HG03558 (cell line): ENCODE results near the gene IQGAP3.
"Not testable (repeated sequence)": the region's sequence is repeated elsewhere in the genome, so short reads cannot be mapped to it uniquely, and the experiment has no call there.

Experiments used
- ATAC-seq: cut with Tn5 transposase; IDR thresholded peaks from one replicate; pipeline ENCODE4 v1.9.1; 2021; ENCODE audit warnings: moderate number of reproducible peaks; ENCODE audit not compliant: unreplicated experiment; ENCODE audit errors: extremely low read depth

The IQGAP3 gene, protein sequence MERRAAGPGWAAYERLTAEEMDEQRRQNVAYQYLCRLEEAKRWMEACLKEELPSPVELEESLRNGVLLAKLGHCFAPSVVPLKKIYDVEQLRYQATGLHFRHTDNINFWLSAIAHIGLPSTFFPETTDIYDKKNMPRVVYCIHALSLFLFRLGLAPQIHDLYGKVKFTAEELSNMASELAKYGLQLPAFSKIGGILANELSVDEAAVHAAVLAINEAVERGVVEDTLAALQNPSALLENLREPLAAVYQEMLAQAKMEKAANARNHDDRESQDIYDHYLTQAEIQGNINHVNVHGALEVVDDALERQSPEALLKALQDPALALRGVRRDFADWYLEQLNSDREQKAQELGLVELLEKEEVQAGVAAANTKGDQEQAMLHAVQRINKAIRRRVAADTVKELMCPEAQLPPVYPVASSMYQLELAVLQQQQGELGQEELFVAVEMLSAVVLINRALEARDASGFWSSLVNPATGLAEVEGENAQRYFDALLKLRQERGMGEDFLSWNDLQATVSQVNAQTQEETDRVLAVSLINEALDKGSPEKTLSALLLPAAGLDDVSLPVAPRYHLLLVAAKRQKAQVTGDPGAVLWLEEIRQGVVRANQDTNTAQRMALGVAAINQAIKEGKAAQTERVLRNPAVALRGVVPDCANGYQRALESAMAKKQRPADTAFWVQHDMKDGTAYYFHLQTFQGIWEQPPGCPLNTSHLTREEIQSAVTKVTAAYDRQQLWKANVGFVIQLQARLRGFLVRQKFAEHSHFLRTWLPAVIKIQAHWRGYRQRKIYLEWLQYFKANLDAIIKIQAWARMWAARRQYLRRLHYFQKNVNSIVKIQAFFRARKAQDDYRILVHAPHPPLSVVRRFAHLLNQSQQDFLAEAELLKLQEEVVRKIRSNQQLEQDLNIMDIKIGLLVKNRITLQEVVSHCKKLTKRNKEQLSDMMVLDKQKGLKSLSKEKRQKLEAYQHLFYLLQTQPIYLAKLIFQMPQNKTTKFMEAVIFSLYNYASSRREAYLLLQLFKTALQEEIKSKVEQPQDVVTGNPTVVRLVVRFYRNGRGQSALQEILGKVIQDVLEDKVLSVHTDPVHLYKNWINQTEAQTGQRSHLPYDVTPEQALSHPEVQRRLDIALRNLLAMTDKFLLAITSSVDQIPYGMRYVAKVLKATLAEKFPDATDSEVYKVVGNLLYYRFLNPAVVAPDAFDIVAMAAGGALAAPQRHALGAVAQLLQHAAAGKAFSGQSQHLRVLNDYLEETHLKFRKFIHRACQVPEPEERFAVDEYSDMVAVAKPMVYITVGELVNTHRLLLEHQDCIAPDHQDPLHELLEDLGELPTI (N-terminal part only)

GRCh38 chr1:156571919-156572662 lies at the start of gene IQGAP3:
Gene IQGAP3, minus strand, starts transcription at chr1:156572565. Its CDS starts 36 bp downstream, at chr1:156572529.
- ATAC-seq = no peak

DNA sequence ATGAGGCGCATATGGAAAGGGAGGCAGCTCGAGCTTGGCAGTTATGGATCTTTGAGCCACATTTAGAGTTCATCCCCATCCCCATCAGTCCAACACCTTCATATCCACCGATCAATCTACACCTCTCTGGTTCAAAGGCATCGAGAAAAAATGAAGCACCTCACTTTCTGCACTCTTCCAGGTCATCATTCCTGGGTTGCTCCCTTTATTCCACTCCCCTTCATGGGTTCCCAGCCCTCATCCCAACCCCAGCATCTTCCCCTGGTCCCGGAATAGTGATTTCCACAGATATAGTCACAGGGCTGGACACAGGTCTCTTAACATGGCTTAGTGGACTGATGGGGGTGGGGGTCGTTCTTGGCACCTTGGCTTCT lies 47.2 kb upstream of the IQGAP3 start:
- no peak for ATAC-seq

DNA sequence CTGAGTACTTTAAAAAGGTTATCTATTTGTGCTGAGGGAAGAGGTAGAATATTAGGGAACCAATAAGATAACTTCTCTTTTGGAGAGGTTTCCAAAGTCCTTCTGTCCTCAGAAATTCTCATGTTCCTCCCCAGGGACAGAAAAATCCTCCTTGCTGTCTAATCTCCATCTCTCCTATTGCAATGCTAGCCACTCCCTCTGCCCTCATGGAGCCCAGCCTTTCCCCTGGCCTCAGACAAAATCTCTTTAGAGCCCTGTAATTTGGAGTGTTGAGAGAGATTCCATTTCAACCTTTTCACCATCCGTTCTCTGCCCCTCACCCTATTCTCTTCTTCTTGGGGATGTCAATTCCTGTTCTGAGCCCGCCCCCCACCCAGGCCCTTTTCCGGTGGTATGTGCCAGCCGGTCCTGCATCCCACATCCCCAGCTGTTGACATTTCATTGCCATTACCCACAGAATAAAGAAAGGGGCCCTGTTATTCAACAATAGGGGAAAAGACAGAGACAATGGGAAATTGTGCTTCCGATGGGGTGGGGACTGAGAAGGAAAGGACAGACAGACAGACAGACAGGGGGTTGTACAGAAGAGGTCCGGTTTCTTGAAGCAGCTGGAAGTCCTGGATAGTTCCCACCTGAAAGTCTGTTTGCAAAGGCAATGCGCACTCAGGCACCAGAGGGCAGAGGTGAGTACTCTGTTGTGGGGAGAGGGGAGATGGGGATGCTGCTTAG lies 46.7 kb upstream of the IQGAP3 start, which contains the start of gene HAPLN2:
HAPLN2 (plus strand) TSS at position 563 of the 729 bp plus-strand sequence. CDS start 4,076 bp downstream, outside the sequence.
- no peak for ATAC-seq

- ATAC-seq = no peak
These were observed 44.1 kb upstream of the IQGAP3 start for GRCh38 chr1:156616463-156616862.

- no peak for ATAC-seq
These were observed 43.6 kb upstream of the IQGAP3 start for GRCh38 chr1:156615946-156616345.

DNA sequence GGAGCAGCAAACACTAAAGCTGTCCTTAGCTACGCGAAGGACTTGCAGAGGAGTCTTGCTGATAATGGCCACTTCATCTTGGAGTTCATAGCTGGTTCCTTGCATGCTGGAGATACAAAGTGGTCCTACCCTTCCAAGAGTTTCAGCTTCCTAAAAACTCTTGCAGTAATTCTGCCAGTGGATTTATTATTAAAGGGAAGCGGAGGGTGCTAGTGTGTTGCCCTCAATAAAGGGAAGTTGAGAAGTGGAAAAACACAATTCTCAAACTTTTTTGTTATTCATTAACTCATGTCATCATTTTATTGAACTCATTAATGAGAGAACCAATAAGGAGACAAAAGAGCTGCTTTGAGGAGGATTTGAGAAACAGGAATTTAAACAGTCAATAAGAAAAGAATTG lies 40.3 kb upstream of the IQGAP3 start:
- ATAC-seq = no peak

GRCh38 chr1:156610072-156610471 lies 37.7 kb upstream of the IQGAP3 start:
- not testable (repeated sequence) for ATAC-seq

GRCh38 chr1:156608981-156609380 lies 36.6 kb upstream of the IQGAP3 start:
- ATAC-seq = no peak

DNA sequence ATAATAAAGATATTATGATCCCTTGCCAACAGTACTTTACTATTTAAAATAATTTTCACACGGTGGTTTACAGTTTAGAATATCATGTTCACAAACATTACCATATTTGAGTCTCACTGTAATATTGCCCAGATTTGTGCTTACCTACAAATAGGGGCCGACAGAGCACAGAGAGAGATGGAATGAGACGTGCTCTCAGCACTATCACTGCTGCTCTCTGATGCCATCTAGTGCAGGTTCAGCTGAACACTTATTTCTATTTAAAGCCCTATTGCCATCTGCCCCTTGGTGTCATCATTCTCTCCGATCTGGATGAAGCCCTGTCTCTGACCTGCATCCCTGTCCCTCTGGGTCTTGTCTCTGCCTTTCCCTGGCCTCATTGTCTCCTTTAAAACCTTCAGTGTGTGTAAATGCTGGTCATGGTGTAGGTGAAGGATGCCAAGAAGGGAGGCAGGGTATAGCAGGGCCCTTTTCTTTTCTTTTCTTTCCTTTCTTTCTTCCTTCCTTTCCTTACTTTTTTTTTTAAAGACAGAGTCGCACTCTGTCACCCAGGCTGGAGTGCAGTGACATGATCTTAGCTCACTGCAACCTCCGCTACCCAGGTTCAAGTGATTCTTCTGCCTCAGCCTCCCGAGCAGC lies 35.8 kb upstream of the IQGAP3 start:
- no peak for ATAC-seq

- ATAC-seq = not testable (repeated sequence)
These were observed 35.0 kb upstream of the IQGAP3 start for GRCh38 chr1:156607344-156607743.

DNA sequence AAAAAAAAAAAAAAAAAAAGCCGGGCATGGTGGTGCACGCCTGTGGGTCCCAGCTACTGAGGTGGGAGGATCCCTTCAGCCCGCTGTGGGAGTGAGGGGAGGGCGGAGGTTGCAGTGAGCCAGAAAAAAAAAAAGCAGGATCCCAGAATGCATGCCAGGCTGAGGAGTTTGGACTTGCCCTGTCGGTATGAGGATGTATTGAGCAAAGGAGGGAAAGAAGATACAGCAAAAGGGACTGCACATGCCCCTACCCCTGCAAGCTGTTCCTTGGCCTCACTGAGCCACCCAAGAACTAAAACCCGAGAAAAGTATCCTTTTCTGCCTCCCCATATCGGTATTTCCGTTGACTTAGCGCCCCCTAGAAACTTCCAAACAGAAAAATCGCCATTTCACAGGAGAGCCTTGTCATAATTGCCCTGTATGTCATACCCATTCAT lies 30.2 kb upstream of the IQGAP3 start:
- no peak for ATAC-seq

DNA sequence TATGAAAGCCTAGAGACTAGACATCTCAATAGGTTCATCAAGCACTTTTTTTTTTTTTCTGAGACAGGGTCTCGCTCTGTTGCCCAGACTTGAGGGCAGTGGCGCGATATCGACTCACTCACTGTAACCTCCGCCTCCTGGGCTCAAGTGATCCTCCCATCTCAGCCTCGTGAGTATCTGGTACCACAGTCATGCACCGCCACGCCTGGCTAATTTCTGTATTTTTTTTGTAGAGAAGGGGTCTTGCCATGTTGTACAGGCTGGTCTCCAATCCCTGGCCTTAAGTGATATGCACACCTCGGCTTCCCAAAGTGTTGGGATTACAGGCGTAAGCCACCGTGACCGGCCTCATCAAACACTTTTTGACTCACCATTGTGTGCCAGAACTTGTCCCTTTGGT lies 29.5 kb upstream of the IQGAP3 start:
- ATAC-seq = no peak

GRCh38 chr1:156601122-156601830 lies 28.9 kb upstream of the IQGAP3 start, which contains the start of gene GPATCH4:
Gene GPATCH4, minus strand, starts transcription at chr1:156601479.
- ATAC-seq = no peak

GRCh38 chr1:156600733-156601121 lies 28.4 kb upstream of the IQGAP3 start:
- no peak for ATAC-seq

- no peak for ATAC-seq
These were observed 27.4 kb upstream of the IQGAP3 start for GRCh38 chr1:156599811-156600210.

- ATAC-seq = no peak
These were observed 26.5 kb upstream of the IQGAP3 start for GRCh38 chr1:156598731-156599432.

DNA sequence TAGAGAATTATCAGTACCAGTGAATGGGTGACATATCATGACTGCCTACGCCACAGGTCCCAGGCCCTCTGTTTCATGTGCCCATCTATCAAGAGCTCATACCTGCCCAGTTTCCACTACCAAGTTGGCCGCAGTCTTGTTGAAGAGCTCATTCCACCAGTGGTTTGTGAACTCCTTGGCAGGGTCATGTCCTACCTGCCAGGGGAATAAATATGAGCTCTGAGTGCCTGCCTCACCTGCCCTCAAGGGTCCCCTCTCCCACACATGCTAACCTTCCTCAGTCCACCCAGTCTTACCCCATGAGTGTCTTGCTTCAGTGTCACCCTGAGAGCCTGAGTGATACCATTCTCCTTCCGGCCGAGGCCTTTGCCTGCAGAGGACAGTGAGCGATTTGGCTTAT lies 25.8 kb upstream of the IQGAP3 start:
- no peak for ATAC-seq
